Smooth muscle cell (in vitro differentiated cells): ENCODE measurements around the gene BCL2L11. TPM values are rescaled to one million over a fixed set of nuclear protein-coding genes. Genes with fewer than 3 reads are reported as not detected.

Experiments used
- DNase-seq: peaks from one replicate; lab custom pipeline; 2025; ENCODE audit not compliant: unreplicated experiment; lab: John Stamatoyannopoulos, UW
- H2AFZ ChIP-seq: fragments of 200-600 bp; sonication (generic); 2 replicates; pipeline ENCODE4 v1.6.0; 2016; ENCODE audit warnings: antibody characterized with exemption, low read depth, mild to moderate bottlenecking
- H3F3A ChIP-seq: fragments of 200-600 bp; sonication (generic); 2 replicates; pipeline ENCODE4 v1.6.0; 2017; ENCODE audit warnings: antibody characterized with exemption, low read depth
- H3K27ac ChIP-seq: fragments of 200-600 bp; sonication (generic); 2 replicates; pipeline ENCODE4 v1.5.1; 2016; ENCODE audit warnings: low read depth, mild to moderate bottlenecking
- H3K27me3 ChIP-seq: fragments of 200-600 bp; sonication (generic); 2 replicates; pipeline ENCODE4 v1.6.1; 2016; ENCODE audit warnings: low read depth, mild to moderate bottlenecking
- H3K36me3 ChIP-seq: fragments of 200-600 bp; sonication (generic); 2 replicates; pipeline ENCODE4 v1.5.1; 2016; ENCODE audit warnings: low read depth
- H3K4me1 ChIP-seq: fragments of 200-600 bp; sonication (generic); 2 replicates; pipeline ENCODE4 v1.5.1; 2016; ENCODE audit warnings: low read depth
- H3K4me2 ChIP-seq: fragments of 200-600 bp; sonication (generic); 2 replicates; pipeline ENCODE4 v1.6.0; 2016; ENCODE audit warnings: mild to moderate bottlenecking
- H3K4me3 ChIP-seq: fragments of 200-600 bp; sonication (generic); 2 replicates; pipeline ENCODE4 v1.5.1; 2016; ENCODE audit warnings: mild to moderate bottlenecking
- H3K79me2 ChIP-seq: fragments of 200-600 bp; sonication (generic); 2 replicates; pipeline ENCODE4 v1.6.0; 2016; ENCODE audit warnings: low read depth, mild to moderate bottlenecking
- H3K9ac ChIP-seq: fragments of 200-600 bp; sonication (generic); 2 replicates; pipeline ENCODE4 v1.6.0; 2016; ENCODE audit warnings: low read depth
- H3K9me3 ChIP-seq: fragments of 200-600 bp; sonication (generic); replicated peaks from 2 replicates; pipeline ENCODE4 v1.5.1; 2016; ENCODE audit warnings: low read depth
- H4K20me1 ChIP-seq: fragments of 200-600 bp; sonication (generic); 2 replicates; pipeline ENCODE4 v1.6.0; 2016; ENCODE audit warnings: low read depth
- CTCF ChIP-seq: fragments of 200-600 bp; sonication (generic); IDR thresholded peaks from 2 replicates; pipeline ENCODE4 v1.5.1; 2017; ENCODE audit warnings: borderline replicate concordance, mild to moderate bottlenecking, antibody characterized with exemption; ENCODE audit not compliant: insufficient read depth, poor library complexity, severe bottlenecking
- WGBS: methylation state at CpG from one replicate; pipeline ENCODE4 v1.1.7; 2016; ENCODE audit warnings: low lambda C conversion rate; 5-methylcytosine and 5-hydroxymethylcytosine counted together
- polyA plus RNA-seq: library from polyadenylated mRNA; unstranded; fragments of >200 nt; fragmentation: Nextera tagmentation; extraction: Ambion mirVana; gene quantifications from 2 replicates; pipeline ENCODE4 v1.2.1, GENCODE V29; 2016
- total RNA-seq: library from RNA; depleted of rRNA; stranded (reverse); fragments of >200 nt; gene quantifications from 2 replicates; pipeline ENCODE4 v1.2.3, GENCODE V29; 2014

The BCL2L11 gene
- total and polyA plus RNA-seq, 2 experiments from 2014 or later, result 4.9 to 10.0 TPM

- Histone ChIP-seq H4K20me1 (peaks cover 72% of the 10 kb centered on the region), H3K4me1 (peaks cover 8% of the 10 kb centered on the region), H3K4me2 (no peak overlapping the region), H3F3A (no peaks in the 10 kb centered on the region), H3K79me2 (peaks cover 74% of the 10 kb centered on the region), H3K27me3 (no peaks in the 10 kb centered on the region), H3K36me3 (peaks cover 6% of the 10 kb centered on the region), H3K27ac (no peak overlapping the region), H2AFZ (no peak overlapping the region), H3K9me3 (no peaks in the 10 kb centered on the region), H3K4me3 (no peak overlapping the region), H3K9ac (no peak overlapping the region)
- TF ChIP-seq CTCF, result no peak
- DNase-seq, result no peak
- WGBS, result 91% methylated on average over 1 of the region's 1 CpG
Observed at GRCh38 chr2:111126581-111126980, 5.9 kb downstream of the BCL2L11 start.

GRCh38 chr2:111127351-111127750 is 6.6 kb downstream of the BCL2L11 start:
- no peak overlapping the region for H2AFZ ChIP-seq
- H3K36me3 ChIP-seq, result peaks cover 6% of the 10 kb centered on the region
- H3K27me3 ChIP-seq, result no peaks in the 10 kb centered on the region
- peaks cover 73% of the 10 kb centered on the region for H4K20me1 ChIP-seq
- WGBS, result 85% methylated on average over 4 of the region's 4 CpGs
- H3K4me1 ChIP-seq, result peaks cover 8% of the 10 kb centered on the region
- peaks cover 71% of the 10 kb centered on the region for H3K79me2 ChIP-seq
- TF ChIP-seq CTCF, result no peak
- H3F3A ChIP-seq, result no peaks in the 10 kb centered on the region
- H3K27ac ChIP-seq, result no peak overlapping the region
- H3K4me2 ChIP-seq, result no peak overlapping the region
- H3K9me3 ChIP-seq, result no peaks in the 10 kb centered on the region
- no peak overlapping the region for H3K9ac ChIP-seq
- no peak for DNase-seq
- no peak overlapping the region for H3K4me3 ChIP-seq

- no peak overlapping the region for H3K4me3 ChIP-seq
Observed at GRCh38 chr2:111128096-111128495, 7.4 kb downstream of the BCL2L11 start.

More at GRCh38 chr2:111128096-111128495, 7.4 kb downstream of the BCL2L11 start:
- Histone ChIP-seq H3K27ac (no peak overlapping the region), H3K4me1 (peaks cover 8% of the 10 kb centered on the region), H3F3A (no peaks in the 10 kb centered on the region), H3K27me3 (no peaks in the 10 kb centered on the region), H3K4me2 (no peak overlapping the region), H3K9me3 (no peaks in the 10 kb centered on the region), H4K20me1 (peaks cover 76% of the 10 kb centered on the region), H3K36me3 (peaks cover 6% of the 10 kb centered on the region), H3K9ac (no peak overlapping the region), H2AFZ (no peak overlapping the region), H3K79me2 (peaks cover 67% of the 10 kb centered on the region)
- 96% methylated on average over 2 of the region's 2 CpGs for WGBS
- no peak for DNase-seq
- TF ChIP-seq CTCF, result no peak
